Neural cell (in vitro differentiated cells): ENCODE results near the gene ALMS1. TPM values are rescaled to one million over a fixed set of nuclear protein-coding genes. Genes with fewer than 3 reads are reported as not detected.

Experiments
- H2AFZ ChIP-seq: fragments of 200-600, 300-800 bp; sonication (generic), shearing (Covaris generic); 2 replicates; pipeline ENCODE4 v1.6.0; 2014; ENCODE audit warnings: low read depth, mild to moderate bottlenecking, antibody characterized with exemption, low read length, moderate library complexity
- H3F3A ChIP-seq: fragments of 200-600 bp; shearing (Covaris generic); 2 replicates; pipeline ENCODE4 v1.6.1; 2016; ENCODE audit warnings: mild to moderate bottlenecking, moderate library complexity, mixed read lengths, antibody characterized with exemption, low read length; ENCODE audit not compliant: insufficient read depth, poor library complexity, severe bottlenecking
- H3K27ac ChIP-seq: fragments of 200-600, 300-800 bp; sonication (generic), shearing (Covaris generic); 2 replicates; pipeline ENCODE4 v1.5.1; 2014; ENCODE audit warnings: mild to moderate bottlenecking, low read length, moderate library complexity
- H3K27me3 ChIP-seq: fragments of 300-800, 200-600 bp; sonication (generic), shearing (Covaris generic); 2 replicates; pipeline ENCODE4 v1.6.0; 2014; ENCODE audit warnings: mild to moderate bottlenecking, low read depth, low read length, moderate library complexity; ENCODE audit not compliant: insufficient read depth
- H3K36me3 ChIP-seq: fragments of 300-800, 200-600 bp; sonication (generic), shearing (Covaris generic); 2 replicates; pipeline ENCODE4 v1.5.1; 2014; ENCODE audit warnings: mild to moderate bottlenecking, antibody characterized with exemption, low read length, moderate library complexity; ENCODE audit not compliant: insufficient read depth
- H3K4me2 ChIP-seq: fragments of 300-800, 200-600 bp; sonication (generic), shearing (Covaris generic); 2 replicates; pipeline ENCODE4 v1.6.0; 2014; ENCODE audit warnings: mild to moderate bottlenecking, low read length
- H3K4me3 ChIP-seq: fragments of 300-800, 200-600 bp; sonication (generic), shearing (Covaris generic); 2 replicates; pipeline ENCODE4 v1.5.1; 2014; ENCODE audit warnings: mild to moderate bottlenecking, low read length, moderate library complexity
- H3K79me2 ChIP-seq: fragments of 200-600 bp; shearing (Covaris generic); replicated peaks from 2 replicates; pipeline ENCODE4 v1.6.0; 2014; ENCODE audit warnings: mild to moderate bottlenecking, low read length, moderate library complexity; ENCODE audit not compliant: insufficient read depth
- H3K9ac ChIP-seq: fragments of 300-800, 200-600 bp; sonication (generic), shearing (Covaris generic); 2 replicates; pipeline ENCODE4 v1.6.1; 2016; ENCODE audit warnings: mild to moderate bottlenecking, low read length, mixed read lengths
- H3K9me2 ChIP-seq: fragments of 200-600 bp; shearing (Covaris generic); 2 replicates; pipeline ENCODE4 v1.6.1; 2016; ENCODE audit warnings: mild to moderate bottlenecking, low read length, mixed read lengths; ENCODE audit not compliant: insufficient read depth
- H3K9me3 ChIP-seq: fragments of 200-600, 300-800 bp; sonication (generic), shearing (Covaris generic); 2 replicates; pipeline ENCODE4 v1.6.1; 2016; ENCODE audit warnings: mild to moderate bottlenecking, mixed run types, low read length, moderate library complexity, mixed read lengths
- H4K20me1 ChIP-seq: fragments of 200-600 bp; shearing (Covaris generic); 2 replicates; pipeline ENCODE4 v1.6.1; 2016; ENCODE audit warnings: mild to moderate bottlenecking, mixed run types; ENCODE audit not compliant: insufficient read depth
- EP300 ChIP-seq: fragments of 450-650 bp; conservative IDR thresholded peaks from 2 replicates; pipeline ENCODE4 v1.6.1; 2014; ENCODE audit warnings: antibody characterized with exemption, mild to moderate bottlenecking, moderate library complexity; ENCODE audit not compliant: poor library complexity, severe bottlenecking
- EZH2 ChIP-seq: fragments of 200-600, 300-800 bp; shearing (Covaris generic), sonication (generic); IDR thresholded peaks from 2 replicates; pipeline ENCODE4 v1.6.1; 2014; ENCODE audit warnings: antibody characterized with exemption, low read length, borderline replicate concordance, mild to moderate bottlenecking; ENCODE audit not compliant: insufficient read depth, poor library complexity, severe bottlenecking
- MXI1 ChIP-seq: fragments of 450-650 bp; conservative IDR thresholded peaks from 2 replicates; pipeline ENCODE4 v1.6.1; 2014; ENCODE audit warnings: antibody characterized with exemption, mild to moderate bottlenecking; ENCODE audit not compliant: poor library complexity, severe bottlenecking
- POLR2AphosphoS5 ChIP-seq: IDR thresholded peaks from 2 replicates; pipeline ENCODE4 v1.6.1; 2012
- RAD21 ChIP-seq: fragments of 450-650 bp; conservative IDR thresholded peaks from 2 replicates; pipeline ENCODE4 v1.6.1; 2014; ENCODE audit warnings: antibody characterized with exemption, mild to moderate bottlenecking, moderate library complexity
- SMC3 ChIP-seq: fragments of 450-650 bp; conservative IDR thresholded peaks from 2 replicates; pipeline ENCODE4 v1.6.1; 2014; ENCODE audit warnings: antibody characterized with exemption, mild to moderate bottlenecking, moderate library complexity; ENCODE audit not compliant: poor library complexity
- TAF1 ChIP-seq: IDR thresholded peaks from 2 replicates; pipeline ENCODE4 v1.6.1; 2012; ENCODE audit warnings: low read depth
- polyA plus RNA-seq: library from polyadenylated mRNA; depleted of rRNA; stranded (reverse); fragments of >200 nt; gene quantifications from 2 replicates; pipeline ENCODE4 v1.2.3, GENCODE V29; 2014
- TF ChIP-seq, protein P1 (sequence below): fragments of 450-650 bp; IDR thresholded peaks from 2 replicates; pipeline ENCODE4 v1.5.1; 2014; ENCODE audit warnings: antibody characterized with exemption, mild to moderate bottlenecking, moderate library complexity; ENCODE audit not compliant: poor library complexity, severe bottlenecking
- TF ChIP-seq, protein P2 (sequence below): IDR thresholded peaks from 2 replicates; pipeline ENCODE4 v1.6.1; 2012; ENCODE audit warnings: borderline replicate concordance

The ALMS1 gene
- polyA plus RNA-seq, 1 donor from 2014 or later, result 12.2 TPM

DNA sequence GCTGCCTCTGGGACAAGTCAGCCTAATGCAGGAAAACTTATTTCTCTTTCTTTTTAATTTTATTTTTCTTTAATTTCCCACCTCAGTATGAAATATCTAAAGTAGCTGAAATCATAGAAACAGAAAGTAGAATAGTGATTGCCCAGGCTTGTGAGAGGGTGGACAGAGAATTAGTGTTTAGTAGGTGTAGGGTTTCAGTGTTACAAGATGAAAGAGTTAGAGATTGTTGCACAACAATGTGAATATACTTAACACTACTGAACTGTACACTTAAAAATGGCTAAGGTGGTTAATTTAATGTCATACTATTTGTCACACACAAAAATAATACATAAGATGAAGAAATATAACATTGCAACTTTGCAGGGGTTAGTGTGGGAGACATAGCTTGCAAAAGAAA is 175.8 kb downstream of the ALMS1 start:
- no peaks in the 10 kb centered on the region for H3K79me2 ChIP-seq
- no peak overlapping the region for H2AFZ ChIP-seq
- H3K9me2 ChIP-seq, result no peaks in the 10 kb centered on the region
- H3K9me3 ChIP-seq, result no peaks in the 10 kb centered on the region
- H3K4me2 ChIP-seq, result no peak overlapping the region
- no peaks in the 10 kb centered on the region for H3K36me3 ChIP-seq
- H3K27me3 ChIP-seq, result no peaks in the 10 kb centered on the region
- no peak for TF ChIP-seq POLR2AphosphoS5
- TF ChIP-seq EP300, result no peak
- no peak for TF ChIP-seq MXI1
- TF ChIP-seq SMC3, result no peak
- TF ChIP-seq TAF1, result no peak
- no peak for TF ChIP-seq RAD21
- TF ChIP-seq, protein P1, sequence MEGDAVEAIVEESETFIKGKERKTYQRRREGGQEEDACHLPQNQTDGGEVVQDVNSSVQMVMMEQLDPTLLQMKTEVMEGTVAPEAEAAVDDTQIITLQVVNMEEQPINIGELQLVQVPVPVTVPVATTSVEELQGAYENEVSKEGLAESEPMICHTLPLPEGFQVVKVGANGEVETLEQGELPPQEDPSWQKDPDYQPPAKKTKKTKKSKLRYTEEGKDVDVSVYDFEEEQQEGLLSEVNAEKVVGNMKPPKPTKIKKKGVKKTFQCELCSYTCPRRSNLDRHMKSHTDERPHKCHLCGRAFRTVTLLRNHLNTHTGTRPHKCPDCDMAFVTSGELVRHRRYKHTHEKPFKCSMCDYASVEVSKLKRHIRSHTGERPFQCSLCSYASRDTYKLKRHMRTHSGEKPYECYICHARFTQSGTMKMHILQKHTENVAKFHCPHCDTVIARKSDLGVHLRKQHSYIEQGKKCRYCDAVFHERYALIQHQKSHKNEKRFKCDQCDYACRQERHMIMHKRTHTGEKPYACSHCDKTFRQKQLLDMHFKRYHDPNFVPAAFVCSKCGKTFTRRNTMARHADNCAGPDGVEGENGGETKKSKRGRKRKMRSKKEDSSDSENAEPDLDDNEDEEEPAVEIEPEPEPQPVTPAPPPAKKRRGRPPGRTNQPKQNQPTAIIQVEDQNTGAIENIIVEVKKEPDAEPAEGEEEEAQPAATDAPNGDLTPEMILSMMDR, result no peak
- no peak for TF ChIP-seq EZH2
- TF ChIP-seq, protein P2, sequence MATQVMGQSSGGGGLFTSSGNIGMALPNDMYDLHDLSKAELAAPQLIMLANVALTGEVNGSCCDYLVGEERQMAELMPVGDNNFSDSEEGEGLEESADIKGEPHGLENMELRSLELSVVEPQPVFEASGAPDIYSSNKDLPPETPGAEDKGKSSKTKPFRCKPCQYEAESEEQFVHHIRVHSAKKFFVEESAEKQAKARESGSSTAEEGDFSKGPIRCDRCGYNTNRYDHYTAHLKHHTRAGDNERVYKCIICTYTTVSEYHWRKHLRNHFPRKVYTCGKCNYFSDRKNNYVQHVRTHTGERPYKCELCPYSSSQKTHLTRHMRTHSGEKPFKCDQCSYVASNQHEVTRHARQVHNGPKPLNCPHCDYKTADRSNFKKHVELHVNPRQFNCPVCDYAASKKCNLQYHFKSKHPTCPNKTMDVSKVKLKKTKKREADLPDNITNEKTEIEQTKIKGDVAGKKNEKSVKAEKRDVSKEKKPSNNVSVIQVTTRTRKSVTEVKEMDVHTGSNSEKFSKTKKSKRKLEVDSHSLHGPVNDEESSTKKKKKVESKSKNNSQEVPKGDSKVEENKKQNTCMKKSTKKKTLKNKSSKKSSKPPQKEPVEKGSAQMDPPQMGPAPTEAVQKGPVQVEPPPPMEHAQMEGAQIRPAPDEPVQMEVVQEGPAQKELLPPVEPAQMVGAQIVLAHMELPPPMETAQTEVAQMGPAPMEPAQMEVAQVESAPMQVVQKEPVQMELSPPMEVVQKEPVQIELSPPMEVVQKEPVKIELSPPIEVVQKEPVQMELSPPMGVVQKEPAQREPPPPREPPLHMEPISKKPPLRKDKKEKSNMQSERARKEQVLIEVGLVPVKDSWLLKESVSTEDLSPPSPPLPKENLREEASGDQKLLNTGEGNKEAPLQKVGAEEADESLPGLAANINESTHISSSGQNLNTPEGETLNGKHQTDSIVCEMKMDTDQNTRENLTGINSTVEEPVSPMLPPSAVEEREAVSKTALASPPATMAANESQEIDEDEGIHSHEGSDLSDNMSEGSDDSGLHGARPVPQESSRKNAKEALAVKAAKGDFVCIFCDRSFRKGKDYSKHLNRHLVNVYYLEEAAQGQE, result no peak
- H3K9ac ChIP-seq, result no peak overlapping the region
- H3K4me3 ChIP-seq, result no peak overlapping the region
- no peaks in the 10 kb centered on the region for H4K20me1 ChIP-seq
- no peaks in the 10 kb centered on the region for H3F3A ChIP-seq
- no peak overlapping the region for H3K27ac ChIP-seq

DNA sequence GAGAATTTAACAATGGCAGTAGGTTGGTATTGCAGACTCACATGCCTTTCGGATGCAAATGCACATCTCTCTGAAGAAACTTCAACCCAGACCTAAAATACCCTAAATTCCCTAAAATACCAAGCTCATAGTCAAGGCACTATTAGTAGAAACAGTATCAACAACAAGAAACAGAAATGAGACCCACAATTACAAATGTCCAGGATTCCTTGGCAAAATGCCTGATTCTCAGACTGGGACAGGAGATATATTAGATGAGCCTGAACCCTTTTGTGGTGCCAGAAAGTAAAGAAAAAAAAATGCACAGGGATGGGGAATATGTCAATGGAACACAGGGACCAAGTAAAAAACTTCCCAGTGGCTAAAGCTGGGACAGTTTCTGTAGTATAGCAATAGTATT is 179.3 kb downstream of the ALMS1 start:
- no peak overlapping the region for H3K4me2 ChIP-seq
- no peak overlapping the region for H3K9ac ChIP-seq
- H3K9me2 ChIP-seq, result no peaks in the 10 kb centered on the region
- H3K79me2 ChIP-seq, result no peaks in the 10 kb centered on the region
- no peaks in the 10 kb centered on the region for H3K27me3 ChIP-seq
- no peaks in the 10 kb centered on the region for H3F3A ChIP-seq
- no peaks in the 10 kb centered on the region for H3K9me3 ChIP-seq
- H4K20me1 ChIP-seq, result no peaks in the 10 kb centered on the region
- no peak for TF ChIP-seq EZH2
- TF ChIP-seq SMC3, result no peak
- no peak for TF ChIP-seq TAF1
- TF ChIP-seq RAD21, result no peak
- TF ChIP-seq POLR2AphosphoS5, result no peak
- no peak for TF ChIP-seq EP300
- TF ChIP-seq, protein P2, result no peak
- no peak for TF ChIP-seq MXI1
- H3K27ac ChIP-seq, result no peak overlapping the region
- no peaks in the 10 kb centered on the region for H3K36me3 ChIP-seq
- H2AFZ ChIP-seq, result no peak overlapping the region
- H3K4me3 ChIP-seq, result no peak overlapping the region
